Measurements from ENCODE around the gene RNF31. TPM values are rescaled to one million over a fixed set of nuclear protein-coding genes. Genes with fewer than 3 reads are reported as not detected.

Gene RNF31
- total RNA-seq, 2 experiments from 2014 or later, result 46.0 to 57.8 TPM

DNA sequence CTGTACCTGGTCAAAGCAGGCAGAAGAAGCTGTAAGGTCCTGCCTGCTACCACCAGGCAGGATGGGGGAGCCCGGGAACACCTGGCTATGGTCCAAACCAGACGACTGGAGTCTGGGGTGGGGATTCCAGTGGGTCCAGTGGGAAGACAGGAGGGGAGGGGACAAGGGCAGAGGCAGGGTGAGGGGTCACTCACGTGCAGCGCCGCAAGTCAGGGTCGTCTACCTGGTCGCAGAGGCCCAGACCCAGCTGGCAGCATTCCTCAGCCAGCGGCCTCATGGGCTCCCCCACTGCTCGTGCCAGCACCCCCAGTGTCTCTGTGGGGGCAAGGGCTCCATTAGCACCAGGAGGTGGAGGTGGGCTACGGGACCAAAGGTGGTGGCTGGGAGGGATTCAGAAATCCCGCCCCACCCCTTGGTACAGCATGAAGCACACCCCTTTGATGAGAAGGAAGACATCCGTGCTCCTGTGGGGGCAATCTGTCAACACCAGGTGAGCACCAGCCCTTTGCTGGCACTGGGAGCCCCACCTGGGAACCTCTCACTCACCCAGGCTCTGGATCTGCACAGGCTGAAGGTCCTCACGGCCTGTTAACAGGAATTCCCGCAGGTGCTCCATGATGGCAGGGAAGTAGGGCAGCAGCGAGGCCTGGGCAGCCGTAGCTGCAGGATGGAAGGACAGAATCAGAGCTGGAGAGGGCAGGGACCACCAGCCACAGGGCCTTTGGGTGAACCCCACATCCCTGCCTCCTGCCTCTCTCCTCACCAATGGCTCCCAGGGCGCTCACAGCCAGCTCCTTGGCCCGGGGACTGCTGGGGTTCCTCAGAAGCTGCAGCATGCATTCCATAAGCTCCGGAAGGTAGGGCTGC, 37.0 kb downstream of the RNF31 start:
- Histone ChIP-seq H3K9me3 (ENCODE audit: control insufficient read depth in 1 of 2, insufficient read depth in 1 of 2, low read length in 2 of 2) (no peaks in the 10 kb centered on the region), H3K27me3 (ENCODE audit: control insufficient read depth in 1 of 2, insufficient read depth in 2 of 2, low read length in 2 of 2) (no peaks in the 10 kb centered on the region), H3K4me3 (ENCODE audit: low read length) (no peak overlapping the region), H3K4me1 (ENCODE audit: insufficient read depth, low read length) (peaks cover 31% of the 10 kb centered on the region), H3K36me3 (ENCODE audit: insufficient read depth, low read length) (peaks cover 76% of the 10 kb centered on the region), H3K27ac (ENCODE audit: low read depth in 1 of 2, low read length in 2 of 2) (no peak overlapping the region)
- CTCF ChIA-PET, result no interaction called here
- DNase-seq (no peak), ATAC-seq (ENCODE audit: poor library complexity) (no peak)
- H3K9me3 Mint-ChIP-seq, result no peaks in the 10 kb centered on the region
- TF ChIP-seq, protein P1, sequence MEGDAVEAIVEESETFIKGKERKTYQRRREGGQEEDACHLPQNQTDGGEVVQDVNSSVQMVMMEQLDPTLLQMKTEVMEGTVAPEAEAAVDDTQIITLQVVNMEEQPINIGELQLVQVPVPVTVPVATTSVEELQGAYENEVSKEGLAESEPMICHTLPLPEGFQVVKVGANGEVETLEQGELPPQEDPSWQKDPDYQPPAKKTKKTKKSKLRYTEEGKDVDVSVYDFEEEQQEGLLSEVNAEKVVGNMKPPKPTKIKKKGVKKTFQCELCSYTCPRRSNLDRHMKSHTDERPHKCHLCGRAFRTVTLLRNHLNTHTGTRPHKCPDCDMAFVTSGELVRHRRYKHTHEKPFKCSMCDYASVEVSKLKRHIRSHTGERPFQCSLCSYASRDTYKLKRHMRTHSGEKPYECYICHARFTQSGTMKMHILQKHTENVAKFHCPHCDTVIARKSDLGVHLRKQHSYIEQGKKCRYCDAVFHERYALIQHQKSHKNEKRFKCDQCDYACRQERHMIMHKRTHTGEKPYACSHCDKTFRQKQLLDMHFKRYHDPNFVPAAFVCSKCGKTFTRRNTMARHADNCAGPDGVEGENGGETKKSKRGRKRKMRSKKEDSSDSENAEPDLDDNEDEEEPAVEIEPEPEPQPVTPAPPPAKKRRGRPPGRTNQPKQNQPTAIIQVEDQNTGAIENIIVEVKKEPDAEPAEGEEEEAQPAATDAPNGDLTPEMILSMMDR (IDR thresholded peaks at IDR 0.05), result no peak
- H3K27ac Mint-ChIP-seq, result peak overlapping the region; percentile 17
- POLR2A ChIA-PET, result interaction anchor here (0.5 to 7.4 kb wide), 4 partner anchors 11 to 551 kb away, joined by 3 to 85 read pairs (median 8); partner anchors contain the start of genes DCAF11, IRF9, NRL and TM9SF1
- peaks cover 72% of the 10 kb centered on the region for H3K36me3 Mint-ChIP-seq (ENCODE audit: low read depth)
- H3K4me1 Mint-ChIP-seq (ENCODE audit: low read depth), result peaks cover 24% of the 10 kb centered on the region
- intact Hi-C loops (cut with DNase I, micrococcal nuclease), result no loop called here
- no peaks in the 10 kb centered on the region for H3K27me3 Mint-ChIP-seq
- H3K4me3 Mint-ChIP-seq, result no peak overlapping the region

GRCh38 chr14:24185026-24185425, 37.7 kb downstream of the RNF31 start:
- H3K4me3 Mint-ChIP-seq, result no peak overlapping the region
- no peak for ATAC-seq (ENCODE audit: poor library complexity)
- DNase-seq, result no peak
- Histone ChIP-seq H3K4me1 (ENCODE audit: insufficient read depth, low read length) (peaks cover 35% of the 10 kb centered on the region), H3K36me3 (ENCODE audit: insufficient read depth, low read length) (peaks cover 69% of the 10 kb centered on the region), H3K27ac (ENCODE audit: low read depth in 1 of 2, low read length in 2 of 2) (no peak overlapping the region), H3K4me3 (ENCODE audit: low read length) (no peak overlapping the region), H3K27me3 (ENCODE audit: control insufficient read depth in 1 of 2, insufficient read depth in 2 of 2, low read length in 2 of 2) (no peaks in the 10 kb centered on the region), H3K9me3 (ENCODE audit: control insufficient read depth in 1 of 2, insufficient read depth in 1 of 2, low read length in 2 of 2) (no peaks in the 10 kb centered on the region)
- POLR2A ChIA-PET, result interaction anchor here (1.1 to 7.4 kb wide), 3 partner anchors 10 to 24 kb away, joined by 3 to 85 read pairs (median 11); partner anchors contain the start of genes IRF9 and TM9SF1
- no peak overlapping the region for H3K27ac Mint-ChIP-seq
- TF ChIP-seq, protein P1 (IDR thresholded peaks at IDR 0.05), result no peak
- peaks cover 69% of the 10 kb centered on the region for H3K36me3 Mint-ChIP-seq (ENCODE audit: low read depth)
- H3K9me3 Mint-ChIP-seq, result no peaks in the 10 kb centered on the region
- CTCF ChIA-PET, result no interaction called here
- peaks cover 28% of the 10 kb centered on the region for H3K4me1 Mint-ChIP-seq (ENCODE audit: low read depth)
- intact Hi-C loops (cut with DNase I, micrococcal nuclease), result loop anchor here in 1 of 2 experiments (5.0 kb wide), 1 partner anchor 38 kb away; the partner anchor contains the start of genes PSME2 and RNF31
- H3K27me3 Mint-ChIP-seq, result no peaks in the 10 kb centered on the region

DNA sequence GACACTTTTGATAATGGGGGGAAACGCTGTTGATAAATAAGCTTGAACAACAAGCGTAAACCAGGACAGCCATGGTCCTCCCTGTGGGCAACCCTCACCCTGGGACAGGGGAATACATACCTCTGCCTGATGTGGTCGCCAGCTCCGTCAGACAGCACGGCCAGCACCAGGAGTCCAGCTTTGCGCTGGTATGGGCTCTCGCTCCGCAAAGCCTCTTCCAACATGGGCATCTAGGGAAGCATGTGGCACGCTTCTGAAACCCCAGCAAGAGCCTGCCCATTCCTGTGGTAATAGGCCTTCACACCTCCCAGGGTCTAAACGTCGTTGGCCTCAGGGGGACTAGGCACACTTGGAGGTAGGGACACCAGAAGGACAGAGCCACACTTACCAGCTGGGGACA, 38.4 kb downstream of the RNF31 start:
- DNase-seq (no peak), ATAC-seq (ENCODE audit: poor library complexity) (no peak)
- no peak overlapping the region for H3K4me3 ChIP-seq (ENCODE audit: low read length)
- no peak overlapping the region for H3K27ac Mint-ChIP-seq
- no peaks in the 10 kb centered on the region for H3K27me3 Mint-ChIP-seq
- ChIA-PET POLR2A (interaction anchor here (0.8 to 7.4 kb wide), 5 partner anchors 10 to 72 kb away, joined by 3 to 85 read pairs (median 5); partner anchors contain the start of genes CHMP4A, IRF9 and TM9SF1), CTCF (interaction anchor here (0.6 kb wide), 1 partner anchor 9 kb away, joined by 3 read pairs; the partner anchor contains the start of gene TM9SF1)
- peaks cover 62% of the 10 kb centered on the region for H3K36me3 ChIP-seq (ENCODE audit: insufficient read depth, low read length)
- peak overlapping the region; percentile 15 for H3K4me3 Mint-ChIP-seq
- TF ChIP-seq, protein P1 (IDR thresholded peaks at IDR 0.05), result no peak
- peaks cover 66% of the 10 kb centered on the region for H3K36me3 Mint-ChIP-seq (ENCODE audit: low read depth)
- peaks cover 32% of the 10 kb centered on the region for H3K4me1 Mint-ChIP-seq (ENCODE audit: low read depth)
- no peaks in the 10 kb centered on the region for H3K27me3 ChIP-seq (ENCODE audit: control insufficient read depth in 1 of 2, insufficient read depth in 2 of 2, low read length in 2 of 2)
- H3K9me3 ChIP-seq (ENCODE audit: control insufficient read depth in 1 of 2, insufficient read depth in 1 of 2, low read length in 2 of 2), result no peaks in the 10 kb centered on the region
- H3K4me1 ChIP-seq (ENCODE audit: insufficient read depth, low read length), result peaks cover 35% of the 10 kb centered on the region
- intact Hi-C loops (cut with DNase I, micrococcal nuclease), result loop anchor here in 1 of 2 experiments (2.0 to 5.0 kb wide), 2 partner anchors 21 to 38 kb away; partner anchors contain the start of genes PSME2 and RNF31
- H3K9me3 Mint-ChIP-seq, result no peaks in the 10 kb centered on the region
- no peak overlapping the region for H3K27ac ChIP-seq (ENCODE audit: low read depth in 1 of 2, low read length in 2 of 2)
